Thyroid gland (tissue), 4 donors: ENCODE measurements around the gene CSRNP3.

Experiments
- POLR2A ChIP-seq, 2 donors: fragments of 450-650 bp; IDR thresholded peaks; one replicate each; pipeline ENCODE4 v1.6.1; 2017; ENCODE audit warnings: antibody characterized with exemption in 2 of 2, mild to moderate bottlenecking in 2 of 2, moderate library complexity in 1 of 2
- TF ChIP-seq, protein P1 (sequence below), 6 experiments: fragments of 200-600 bp in 3 of 6; fragments of 450-650 bp in 3 of 6; sonication (generic) in 3 of 6; IDR thresholded peaks; one replicate each; pipeline ENCODE4 v1.5.1; 2016 to 2019; ENCODE audit warnings: antibody characterized with exemption in 6 of 6, mild to moderate bottlenecking in 2 of 6, inconsistent platforms in 1 of 6, moderate library complexity in 1 of 6

DNA sequence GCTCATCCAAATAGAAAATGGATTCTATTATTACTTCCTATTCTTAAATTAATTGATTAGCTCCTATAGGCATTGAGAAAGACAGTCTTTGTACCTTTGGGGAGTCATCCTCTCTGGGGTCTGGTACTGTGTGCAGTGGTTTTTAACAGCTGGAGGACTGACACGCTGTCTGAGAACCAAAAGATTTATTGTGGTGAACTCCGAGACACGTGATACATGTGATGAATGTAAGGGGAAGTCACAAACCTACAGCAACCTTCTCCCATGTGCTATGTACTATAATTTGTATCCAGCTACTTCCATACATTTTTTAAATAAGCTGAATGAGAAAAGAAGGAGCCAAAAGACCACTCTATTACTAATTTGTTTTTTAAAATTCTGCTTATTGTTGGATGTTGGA, 190.9 kb downstream of the CSRNP3 start:
- TF ChIP-seq, protein P1, sequence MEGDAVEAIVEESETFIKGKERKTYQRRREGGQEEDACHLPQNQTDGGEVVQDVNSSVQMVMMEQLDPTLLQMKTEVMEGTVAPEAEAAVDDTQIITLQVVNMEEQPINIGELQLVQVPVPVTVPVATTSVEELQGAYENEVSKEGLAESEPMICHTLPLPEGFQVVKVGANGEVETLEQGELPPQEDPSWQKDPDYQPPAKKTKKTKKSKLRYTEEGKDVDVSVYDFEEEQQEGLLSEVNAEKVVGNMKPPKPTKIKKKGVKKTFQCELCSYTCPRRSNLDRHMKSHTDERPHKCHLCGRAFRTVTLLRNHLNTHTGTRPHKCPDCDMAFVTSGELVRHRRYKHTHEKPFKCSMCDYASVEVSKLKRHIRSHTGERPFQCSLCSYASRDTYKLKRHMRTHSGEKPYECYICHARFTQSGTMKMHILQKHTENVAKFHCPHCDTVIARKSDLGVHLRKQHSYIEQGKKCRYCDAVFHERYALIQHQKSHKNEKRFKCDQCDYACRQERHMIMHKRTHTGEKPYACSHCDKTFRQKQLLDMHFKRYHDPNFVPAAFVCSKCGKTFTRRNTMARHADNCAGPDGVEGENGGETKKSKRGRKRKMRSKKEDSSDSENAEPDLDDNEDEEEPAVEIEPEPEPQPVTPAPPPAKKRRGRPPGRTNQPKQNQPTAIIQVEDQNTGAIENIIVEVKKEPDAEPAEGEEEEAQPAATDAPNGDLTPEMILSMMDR (IDR thresholded peaks at IDR 0.05) = no peak
- no peak for TF ChIP-seq POLR2A (IDR thresholded peaks at IDR 0.05)
